ENCODE data around the gene CDH23.

Gene CDH23

GRCh38 chr10:71735709-71736569 is 339.2 kb downstream of the CDH23 start:
- DNase-seq = no peak

DNA sequence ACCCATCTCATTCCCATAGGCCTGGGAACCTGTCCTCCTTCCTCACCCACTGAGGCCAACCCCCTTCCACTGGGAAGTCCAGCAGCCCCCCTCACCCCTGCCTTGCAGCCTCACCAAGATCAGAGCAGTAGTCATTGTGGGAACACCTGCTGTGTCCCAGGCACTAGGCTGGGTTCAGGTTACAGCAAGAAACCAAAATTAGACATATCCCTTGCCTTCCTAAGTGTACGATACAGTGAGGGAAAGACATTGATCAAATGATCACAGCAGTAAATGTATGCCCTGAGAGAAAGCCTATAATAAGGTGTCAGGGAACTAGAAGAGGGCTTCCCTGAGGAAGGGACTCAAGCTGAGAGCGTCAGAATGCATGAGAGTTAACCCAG is 339.8 kb downstream of the CDH23 start:
- DNase-seq = peak; percentile 71

DNA sequence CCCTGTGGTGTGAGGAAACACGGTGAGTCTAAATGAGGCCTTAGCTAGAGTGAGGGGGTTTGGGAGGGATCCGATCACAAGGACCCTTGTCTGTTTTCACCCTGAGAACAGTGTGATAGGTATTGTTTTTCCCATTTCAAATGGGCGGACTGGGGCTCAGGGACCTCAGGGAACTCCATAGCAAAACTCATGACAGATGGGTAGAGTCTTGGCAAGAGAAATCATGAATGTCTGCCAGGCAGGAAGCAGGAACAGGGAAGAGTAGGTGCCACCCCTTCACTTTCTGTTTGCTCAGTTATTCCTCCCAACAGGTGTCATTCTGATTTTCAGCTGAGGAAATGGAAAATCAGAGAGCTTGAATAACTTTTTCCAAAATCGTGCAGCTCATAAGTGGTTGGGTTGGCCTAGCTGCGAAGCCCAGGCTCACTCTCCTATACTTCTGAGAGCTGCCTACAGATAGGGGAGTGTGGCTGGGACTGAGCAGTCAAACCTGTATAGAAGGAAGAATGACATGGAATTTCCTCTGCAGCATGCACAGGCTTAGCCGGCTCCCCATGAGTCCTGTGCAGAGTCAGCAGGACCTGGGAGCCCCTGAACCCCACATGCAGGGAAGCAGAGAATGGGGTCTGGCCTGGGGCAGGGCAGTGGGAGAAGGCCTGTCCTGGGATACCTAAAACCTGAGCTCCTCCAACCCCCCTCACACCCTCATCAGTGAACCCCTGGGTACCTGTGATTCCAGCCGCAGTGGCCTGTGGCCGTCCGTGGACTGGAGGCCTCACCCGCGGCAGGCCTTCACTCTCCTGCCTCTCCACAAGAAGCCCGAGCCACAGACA is 340.5 kb downstream of the CDH23 start:
- DNase-seq = peak; percentile 80

DNA sequence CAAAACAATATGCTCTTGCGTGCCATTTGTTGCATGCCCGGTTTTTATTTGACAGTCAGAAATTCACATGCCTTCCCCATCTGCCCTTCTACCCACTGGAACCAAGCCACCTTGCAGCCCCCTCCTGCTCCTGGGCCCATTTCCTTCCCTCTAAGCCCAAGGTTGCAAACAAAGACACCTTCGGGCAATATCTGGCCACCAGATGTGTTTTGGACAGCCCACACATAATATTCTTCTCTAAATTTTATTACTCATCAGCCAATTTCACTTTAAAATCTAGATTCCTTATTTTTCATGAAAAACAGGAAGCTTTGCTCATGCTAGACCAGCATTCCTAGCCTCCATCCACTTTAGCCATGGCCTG is 341.1 kb downstream of the CDH23 start:
- DNase-seq = no peak

GRCh38 chr10:71739358-71739900 is 342.7 kb downstream of the CDH23 start:
- DNase-seq = no peak

DNA sequence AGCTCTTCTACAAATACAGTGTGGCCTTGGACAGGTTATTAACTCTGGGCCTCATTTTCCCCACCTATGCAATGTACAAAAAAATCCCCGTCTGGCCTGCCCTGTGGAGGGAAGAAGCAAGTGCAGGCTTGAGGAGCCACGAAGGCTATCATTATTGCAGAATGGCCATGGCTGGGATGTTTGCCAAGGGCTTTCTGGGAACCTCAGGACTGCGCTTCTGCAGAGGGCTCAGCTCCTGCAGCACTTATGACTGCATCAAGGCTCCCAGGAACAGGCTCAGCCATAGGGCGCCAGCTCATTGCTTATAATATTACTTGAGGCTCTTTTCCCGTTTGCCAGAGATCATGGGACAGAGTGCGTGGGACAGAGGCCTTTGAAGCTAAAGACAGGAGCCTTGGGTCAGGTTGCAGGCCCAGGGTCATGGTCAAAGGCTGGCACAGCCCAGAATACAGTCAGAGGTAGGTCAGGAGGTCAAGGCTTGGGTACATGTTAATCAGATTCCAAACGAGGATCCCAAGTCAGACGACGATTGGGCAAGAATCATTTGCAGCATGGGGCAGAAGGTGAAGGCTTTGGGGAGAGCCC is 343.4 kb downstream of the CDH23 start:
- no peak for DNase-seq

DNA sequence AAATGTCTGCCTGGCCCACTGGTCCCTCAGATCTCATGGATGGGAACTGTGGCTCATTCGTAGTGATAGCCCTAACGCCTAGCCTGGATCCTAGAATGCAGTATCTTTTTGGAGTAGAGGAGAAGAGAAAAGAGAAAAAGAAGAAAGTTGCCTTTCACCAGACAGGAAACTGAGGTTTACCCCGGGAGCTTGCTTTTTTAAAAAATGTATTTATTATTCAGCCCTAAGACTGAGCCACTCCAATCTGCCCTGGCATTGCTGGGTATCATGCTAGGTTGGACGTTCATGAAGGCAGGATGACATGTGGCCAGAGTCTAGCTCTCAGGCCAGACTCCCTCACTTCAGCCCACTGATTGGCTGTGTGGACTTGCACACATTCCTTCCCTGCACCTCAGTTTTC is 344.3 kb downstream of the CDH23 start:
- no peak for DNase-seq

DNA sequence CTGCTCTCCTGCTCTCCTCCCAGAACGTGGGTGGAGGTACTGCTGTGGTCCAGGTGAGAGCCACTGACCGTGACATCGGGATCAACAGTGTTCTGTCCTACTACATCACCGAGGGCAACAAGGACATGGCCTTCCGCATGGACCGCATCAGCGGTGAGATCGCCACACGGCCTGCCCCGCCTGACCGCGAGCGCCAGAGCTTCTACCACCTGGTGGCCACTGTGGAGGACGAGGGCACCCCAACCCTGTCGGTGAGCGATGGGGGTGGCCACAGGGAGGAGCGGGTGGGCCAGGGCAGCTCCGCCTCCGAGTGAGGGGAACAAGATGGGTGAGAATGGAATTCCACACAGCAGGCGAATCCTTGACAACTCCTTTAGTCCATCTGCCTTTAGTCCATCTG is 345.0 kb downstream of the CDH23 start:
- no peak for DNase-seq

- no peak for DNase-seq
Observed at GRCh38 chr10:71742301-71743088, 345.8 kb downstream of the CDH23 start.

DNA sequence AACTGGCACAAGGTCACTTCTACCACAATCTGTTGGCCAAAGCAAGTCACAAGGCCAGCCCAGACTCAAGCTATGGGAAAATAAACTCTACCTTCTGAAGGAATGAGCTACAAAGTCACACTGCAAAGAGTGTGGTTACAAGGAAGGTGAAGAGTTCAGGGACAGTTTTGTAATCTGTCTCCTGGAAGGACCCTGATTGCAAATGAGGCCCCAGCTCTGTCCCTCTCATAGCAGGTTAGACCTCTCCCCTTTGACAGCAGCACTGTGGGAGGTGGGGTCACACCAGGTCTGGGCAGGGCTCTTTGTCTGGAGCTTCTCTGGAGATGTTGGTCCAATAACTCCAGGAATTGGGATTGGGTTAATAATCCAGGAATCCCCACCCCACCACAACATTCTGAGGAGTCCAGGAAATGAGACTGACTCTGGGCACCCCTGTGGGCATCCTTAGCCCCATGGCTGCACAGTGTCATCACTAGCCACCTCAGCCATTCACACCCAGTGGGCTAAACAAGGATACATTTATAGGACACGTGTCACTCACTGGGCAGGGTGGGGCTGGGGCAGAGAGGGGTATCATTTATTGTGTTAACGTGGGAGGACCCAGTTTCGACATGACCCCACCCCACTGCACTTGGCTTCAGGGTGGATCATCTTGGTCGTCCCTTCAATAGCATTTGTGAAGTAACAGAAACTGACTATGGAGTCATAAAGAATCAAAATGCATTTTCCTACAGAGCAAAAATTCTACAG is 346.5 kb downstream of the CDH23 start:
- DNase-seq = no peak

DNA sequence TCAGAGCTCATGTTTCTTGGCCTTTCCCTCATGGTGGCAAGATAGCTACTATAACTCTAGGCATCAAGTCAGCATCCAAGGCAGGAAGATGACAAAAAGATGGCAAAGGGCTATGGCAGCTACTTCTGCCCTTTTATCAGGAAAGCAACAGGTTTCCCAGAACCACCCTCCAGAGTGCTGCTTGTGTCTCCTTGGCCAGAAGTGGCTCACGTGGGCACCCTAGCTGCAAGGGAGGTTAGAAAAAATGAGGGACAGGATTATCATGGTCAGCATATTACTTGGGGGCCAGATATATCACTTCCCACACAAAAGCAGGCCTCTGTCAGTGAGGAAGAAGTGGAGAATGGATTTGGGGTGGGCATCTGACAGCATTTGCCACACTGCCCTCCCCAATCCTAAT is 347.1 kb downstream of the CDH23 start:
- DNase-seq = no peak

DNA sequence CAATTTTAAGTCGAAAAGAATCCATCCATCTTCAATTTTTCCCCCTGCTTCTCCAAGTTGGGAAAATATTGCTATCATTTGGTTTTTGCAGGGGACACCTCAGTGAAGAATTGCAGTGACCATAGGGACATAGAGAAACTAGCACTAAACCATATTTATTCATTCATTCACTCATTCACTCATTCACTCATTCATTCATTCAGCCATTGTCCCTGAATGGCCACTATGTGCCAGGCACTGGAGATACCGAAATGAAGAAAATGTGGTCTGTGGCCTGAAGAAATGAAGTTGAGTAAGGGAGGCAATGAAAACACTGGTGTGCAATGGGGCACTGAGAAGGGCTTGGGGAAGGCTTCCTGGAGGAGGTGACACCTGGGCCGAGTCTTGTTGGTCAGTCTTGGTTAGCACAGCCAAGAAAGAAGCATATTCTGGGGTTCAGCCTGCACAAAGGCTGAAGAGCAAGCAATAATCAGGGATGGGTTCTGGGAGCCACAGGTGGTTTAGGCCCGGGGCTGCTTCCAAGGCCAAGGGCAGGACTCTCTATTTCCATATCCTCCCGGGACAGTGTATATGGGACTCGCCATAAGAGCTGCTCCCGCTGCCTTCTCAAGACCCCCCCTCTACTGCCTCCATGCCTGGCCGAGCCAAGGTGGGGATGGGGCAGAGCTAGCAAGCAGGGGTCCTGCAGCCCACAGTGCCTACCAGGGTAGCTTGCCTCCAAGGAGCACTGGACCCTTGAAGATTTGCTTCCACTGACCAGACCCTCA is 348.4 kb downstream of the CDH23 start:
- no peak for DNase-seq

- DNase-seq = no peak
Observed at GRCh38 chr10:71745664-71746250, 349.0 kb downstream of the CDH23 start.

DNA sequence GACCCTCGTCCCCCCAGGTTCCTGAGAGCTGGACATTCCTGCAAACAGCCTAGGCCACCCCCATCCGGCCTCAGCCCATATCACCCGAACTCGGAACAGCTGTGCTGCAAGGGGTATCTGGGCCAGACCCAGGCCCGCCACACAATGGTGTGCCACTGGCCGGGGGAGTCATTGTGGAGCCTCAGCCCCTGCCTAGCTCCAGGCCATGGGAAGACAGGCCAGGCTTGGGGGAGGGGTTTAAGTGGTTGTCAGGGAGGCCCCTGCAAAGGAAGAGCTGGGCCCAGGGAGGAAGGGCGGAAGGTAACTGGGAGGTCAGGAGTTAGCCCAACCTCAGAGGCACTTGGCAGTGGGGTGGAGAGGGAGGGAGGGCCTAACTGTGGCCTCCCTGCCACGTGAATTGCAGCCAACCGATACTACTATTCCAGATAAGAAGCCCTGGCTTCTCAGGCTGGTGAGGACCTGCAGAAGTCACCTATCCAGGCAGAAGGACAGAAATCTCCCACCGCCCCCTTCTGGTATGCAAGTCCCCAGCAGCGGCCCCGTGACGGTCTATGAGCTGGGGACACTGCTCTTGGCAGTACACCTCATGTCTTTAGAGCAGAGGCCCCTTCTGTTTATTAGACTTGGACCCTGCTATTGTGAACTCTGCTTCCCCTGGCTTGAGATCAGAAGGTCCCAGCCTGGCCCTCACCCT is 349.8 kb downstream of the CDH23 start:
- DNase-seq = no peak

GRCh38 chr10:71747039-71747531 is 350.4 kb downstream of the CDH23 start:
- DNase-seq = no peak

DNA sequence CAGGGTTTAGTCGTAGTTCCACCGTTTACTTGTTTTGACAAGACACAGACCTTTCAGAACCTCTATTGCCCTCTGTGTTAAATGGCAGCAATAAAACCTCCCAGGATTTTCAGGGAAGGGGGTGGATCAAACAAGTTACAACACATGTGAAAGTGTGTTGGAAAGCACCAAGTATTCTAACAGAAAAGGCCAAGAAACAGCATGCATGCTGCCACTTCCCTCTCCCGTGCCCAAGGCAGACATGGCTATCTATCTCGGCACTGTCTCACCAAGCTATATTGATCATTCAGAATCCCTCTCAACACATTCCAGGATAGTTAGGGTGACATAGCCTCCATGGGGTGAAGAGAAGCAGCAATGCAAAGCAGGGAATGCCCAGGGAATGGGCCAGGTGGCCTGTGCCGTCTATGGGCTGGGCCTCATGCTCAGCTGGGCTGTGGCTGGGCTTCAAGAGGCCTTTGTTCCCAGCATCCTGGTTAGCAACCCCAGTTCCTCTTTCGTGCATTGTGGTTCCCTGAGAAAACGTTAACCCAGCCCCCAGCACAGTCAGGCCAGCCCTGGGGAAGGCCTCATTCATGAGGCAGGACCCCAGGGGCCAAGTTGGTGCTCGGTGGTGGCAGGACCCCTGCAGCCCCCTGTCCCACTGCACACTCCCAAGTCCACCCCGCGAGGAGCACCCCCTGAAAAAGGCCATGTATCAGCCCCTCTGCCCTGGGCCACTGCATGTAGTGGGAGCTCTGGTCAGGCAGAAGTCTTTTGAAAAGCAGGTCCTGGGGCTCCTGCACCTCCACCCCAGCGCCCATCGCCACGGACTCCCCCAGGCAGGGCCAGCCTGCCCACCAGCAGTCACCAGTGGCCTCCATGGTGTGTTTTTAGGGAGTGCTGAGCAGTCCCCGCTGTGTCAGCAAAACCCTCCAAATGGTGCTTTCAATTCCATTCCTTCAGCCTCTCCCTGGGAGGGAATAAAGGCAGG is 351.1 kb downstream of the CDH23 start:
- no peak for DNase-seq

DNA sequence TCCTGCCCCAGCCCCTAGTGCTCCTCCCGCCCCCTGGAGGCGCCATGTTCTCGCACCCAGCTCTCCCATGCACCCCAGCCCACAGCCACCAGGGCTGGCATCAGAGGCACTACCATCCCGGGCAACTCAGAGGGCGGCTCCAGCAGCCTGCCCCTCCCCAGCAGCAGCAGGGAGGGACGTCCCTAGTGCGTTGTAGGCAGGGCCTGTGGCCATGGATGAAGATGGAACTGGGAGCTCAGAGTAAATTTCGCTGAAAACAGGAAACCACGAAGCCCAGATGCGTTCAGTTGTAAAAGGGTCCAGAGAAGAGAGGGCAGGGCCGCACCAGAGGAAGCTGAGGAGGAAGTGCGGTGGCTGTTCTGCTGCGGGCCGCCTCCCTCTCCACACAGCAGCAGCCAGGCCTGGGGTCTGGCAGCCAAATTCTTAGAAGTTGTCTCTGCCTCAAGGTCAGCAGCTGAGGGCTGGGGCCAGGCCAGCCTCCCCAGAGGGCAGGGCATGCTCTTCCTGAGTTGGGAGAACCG is 352.0 kb downstream of the CDH23 start:
- DNase-seq = no peak

- DNase-seq = no peak
Observed at GRCh38 chr10:71749396-71749795, 352.7 kb downstream of the CDH23 start.
